ENCODE measurements around the gene GPX1.

The GPX1 gene

GRCh38 chr3:49383387-49383786 is 25.2 kb upstream of the GPX1 start:
- no peaks in the 10 kb centered on the region for H4K20me1 ChIP-seq (ENCODE audit: insufficient read depth)
- H3K27me3 ChIP-seq (ENCODE audit: insufficient read depth, low read depth), result no peaks in the 10 kb centered on the region
- no peak for TF ChIP-seq CTCF (conservative IDR thresholded peaks at IDR 0.05; ENCODE audit: low read depth, low read length)
- no peak overlapping the region for H3K9ac ChIP-seq
- no peak overlapping the region for H3K27ac ChIP-seq
- H3K4me3 ChIP-seq (IDR thresholded peaks at IDR 0.05; ENCODE audit: insufficient read depth, low read depth, low read length), result no peak overlapping the region
- no peaks in the 10 kb centered on the region for H3K4me1 ChIP-seq (ENCODE audit: low read depth, poor library complexity, severe bottlenecking)
- no peak overlapping the region for H2AFZ ChIP-seq (ENCODE audit: low read depth)
- peaks cover 96% of the 10 kb centered on the region for H3K79me2 ChIP-seq (ENCODE audit: insufficient read depth, low read depth)
- H3K36me3 ChIP-seq (ENCODE audit: insufficient read depth), result no peaks in the 10 kb centered on the region
- no peak overlapping the region for H3K4me2 ChIP-seq

DNA sequence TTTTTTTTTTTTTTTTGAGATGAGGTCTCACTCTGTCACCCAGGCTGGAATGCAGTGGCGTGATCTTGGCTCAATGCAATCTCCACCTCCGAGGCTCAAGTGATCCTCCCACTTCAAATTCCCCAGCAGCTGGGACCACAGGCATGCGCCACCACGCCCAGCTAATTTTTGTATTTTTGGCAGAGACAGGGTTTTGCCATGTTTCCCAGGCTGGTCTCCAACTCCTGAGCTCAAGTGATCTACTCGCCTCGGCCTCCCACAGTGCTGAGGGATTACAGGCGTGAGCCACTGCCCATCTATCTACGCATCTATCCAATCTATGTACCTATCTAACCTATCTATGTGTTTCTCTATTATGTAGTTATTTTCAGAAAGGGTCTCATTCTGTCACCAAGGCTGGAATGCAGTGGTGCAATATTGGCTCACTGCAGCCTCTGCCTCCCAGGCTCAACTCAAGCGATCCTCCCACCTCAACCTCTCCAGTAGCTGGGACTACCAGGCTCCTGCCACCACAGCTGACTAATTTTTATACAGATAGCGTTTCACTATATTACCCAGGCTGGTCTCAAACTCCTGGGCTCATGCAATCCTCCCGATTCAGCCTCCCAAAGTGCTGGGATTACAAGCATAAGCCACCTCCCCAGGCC is 20.2 kb upstream of the GPX1 start:
- H3K27me3 ChIP-seq (ENCODE audit: insufficient read depth, low read depth), result no peaks in the 10 kb centered on the region
- no peaks in the 10 kb centered on the region for H3K4me1 ChIP-seq (ENCODE audit: low read depth, poor library complexity, severe bottlenecking)
- no peaks in the 10 kb centered on the region for H4K20me1 ChIP-seq (ENCODE audit: insufficient read depth)
- no peak overlapping the region for H2AFZ ChIP-seq (ENCODE audit: low read depth)
- H3K36me3 ChIP-seq (ENCODE audit: insufficient read depth), result no peaks in the 10 kb centered on the region
- H3K4me3 ChIP-seq (IDR thresholded peaks at IDR 0.05; ENCODE audit: insufficient read depth, low read depth, low read length), result no peak overlapping the region
- no peak overlapping the region for H3K4me2 ChIP-seq
- H3K9ac ChIP-seq, result no peak overlapping the region
- no peak overlapping the region for H3K27ac ChIP-seq
- TF ChIP-seq CTCF (conservative IDR thresholded peaks at IDR 0.05; ENCODE audit: low read depth, low read length), result no peak
- peaks cover 66% of the 10 kb centered on the region for H3K79me2 ChIP-seq (ENCODE audit: insufficient read depth, low read depth)

DNA sequence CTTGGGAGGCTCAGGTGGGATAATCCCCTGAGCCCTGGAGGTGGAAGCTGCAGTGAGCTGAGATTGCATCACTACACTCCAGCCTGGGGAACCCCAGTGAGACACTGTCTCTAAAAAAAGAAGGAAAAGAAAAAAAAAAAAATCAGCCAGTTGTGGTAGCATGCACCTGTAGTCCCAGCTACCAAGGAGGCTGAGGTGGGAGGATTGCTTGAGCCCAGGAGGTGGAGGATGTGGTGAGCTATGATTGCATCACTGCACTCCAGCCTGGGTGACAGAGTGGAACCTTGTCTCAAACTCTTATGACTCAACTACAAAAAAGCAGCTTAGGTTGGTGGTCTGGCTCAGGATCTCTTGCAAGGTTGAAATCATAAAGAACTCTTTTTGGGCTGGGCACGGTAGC is 19.3 kb upstream of the GPX1 start:
- TF ChIP-seq CTCF (conservative IDR thresholded peaks at IDR 0.05; ENCODE audit: low read depth, low read length), result no peak
- Histone ChIP-seq H3K36me3 (ENCODE audit: insufficient read depth) (no peaks in the 10 kb centered on the region), H3K27me3 (ENCODE audit: insufficient read depth, low read depth) (no peaks in the 10 kb centered on the region), H3K79me2 (ENCODE audit: insufficient read depth, low read depth) (peaks cover 57% of the 10 kb centered on the region), H2AFZ (ENCODE audit: low read depth) (no peak overlapping the region), H3K4me3 (IDR thresholded peaks at IDR 0.05; ENCODE audit: insufficient read depth, low read depth, low read length) (no peak overlapping the region), H3K4me2 (no peak overlapping the region), H3K4me1 (ENCODE audit: low read depth, poor library complexity, severe bottlenecking) (no peaks in the 10 kb centered on the region), H3K27ac (no peak overlapping the region), H4K20me1 (ENCODE audit: insufficient read depth) (no peaks in the 10 kb centered on the region), H3K9ac (no peak overlapping the region)

DNA sequence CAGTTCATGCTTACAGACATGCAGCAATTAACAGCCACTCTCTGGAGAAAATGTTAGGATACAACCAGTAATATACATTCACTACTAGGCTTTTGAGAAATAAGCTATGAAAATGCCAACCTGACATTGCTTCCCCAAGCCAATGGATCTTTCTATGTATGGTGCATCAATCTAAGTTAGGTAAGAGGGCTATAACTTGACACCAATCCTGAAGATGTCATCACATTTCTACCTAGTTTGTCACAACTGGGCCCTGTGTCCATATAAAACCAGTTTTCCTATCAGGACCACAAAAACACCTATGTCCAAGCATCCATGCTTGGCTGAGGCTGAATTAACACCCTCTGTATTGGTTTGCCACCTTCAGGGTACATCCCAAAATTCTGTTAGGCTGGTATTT is 13.8 kb upstream of the GPX1 start:
- Histone ChIP-seq H2AFZ (ENCODE audit: low read depth) (no peak overlapping the region), H3K27me3 (ENCODE audit: insufficient read depth, low read depth) (no peaks in the 10 kb centered on the region), H3K36me3 (ENCODE audit: insufficient read depth) (no peaks in the 10 kb centered on the region), H3K4me3 (IDR thresholded peaks at IDR 0.05; ENCODE audit: insufficient read depth, low read depth, low read length) (no peak overlapping the region), H3K4me1 (ENCODE audit: low read depth, poor library complexity, severe bottlenecking) (no peaks in the 10 kb centered on the region), H3K79me2 (ENCODE audit: insufficient read depth, low read depth) (peaks cover 11% of the 10 kb centered on the region), H3K9ac (no peak overlapping the region), H4K20me1 (ENCODE audit: insufficient read depth) (no peaks in the 10 kb centered on the region), H3K27ac (no peak overlapping the region), H3K4me2 (no peak overlapping the region)
- no peak for TF ChIP-seq CTCF (conservative IDR thresholded peaks at IDR 0.05; ENCODE audit: low read depth, low read length)

Measured in KMS-11 (cell line).